K562 (cell line): ENCODE measurements around the gene BNIP2. TPM values are rescaled to one million over a fixed set of nuclear protein-coding genes. Genes with fewer than 3 reads are reported as not detected.

ENCODE experiments used
- CC2D1A ChIP-seq: fragments of 450-650 bp; IDR thresholded peaks from 2 replicates; pipeline ENCODE4 v1.6.1; 2017; ENCODE audit warnings: mild to moderate bottlenecking
- CCAR2 ChIP-seq: fragments of 200-400 bp; formaldehyde crosslinking; IDR thresholded peaks from 2 replicates; pipeline ENCODE4 v1.6.1; 2017; ENCODE audit warnings: mild to moderate bottlenecking, low read depth, low read length
- CEBPG ChIP-seq, 3 experiments: fragments of 200-800 bp in 1 of 3; sonication (Bioruptor generic) in 1 of 3; sonication (generic) in 1 of 3; formaldehyde crosslinking in 1 of 3; IDR thresholded peaks in 2 of 3; conservative IDR thresholded peaks in 1 of 3; 2 replicates each; pipeline versions ENCODE4 v1.6.1 to v1.8.0; 2016 to 2022; ENCODE audit warnings: missing compliant biosample characterization in 2 of 3, missing genetic modification characterization in 2 of 3, mild to moderate bottlenecking in 1 of 3, missing genetic modification reagents in 1 of 3
- FOSL1 ChIP-seq: fragments of 200-800 bp; sonication (Bioruptor generic); conservative IDR thresholded peaks from 2 replicates; pipeline ENCODE4 v1.6.1; 2016; ENCODE audit warnings: missing genetic modification characterization, missing compliant biosample characterization
- HEY1 ChIP-seq: fragments of 250-450 bp; sonication (Bioruptor Pico); IDR thresholded peaks from 2 replicates; pipeline ENCODE4 v1.5.0; 2020; ENCODE audit warnings: mild to moderate bottlenecking, moderate library complexity, borderline replicate concordance
- JUNB ChIP-seq: fragments of 450-650 bp; formaldehyde crosslinking; conservative IDR thresholded peaks from 2 replicates; pipeline ENCODE4 v1.4.0; 2020; ENCODE audit warnings: mild to moderate bottlenecking
- JUND ChIP-seq, 2 experiments: IDR thresholded peaks; 2 replicates in 1 of 2; 3 replicates in 1 of 2; pipeline ENCODE4 v1.6.1; 2011; ENCODE audit warnings: borderline replicate concordance in 2 of 2, low read depth in 2 of 2, low read length in 2 of 2, improper control_type of control experiment in 1 of 2, missing biosample characterization in 1 of 2, missing genetic modification characterization in 1 of 2, missing genetic modification reagents in 1 of 2
- KAT2B ChIP-seq: IDR thresholded peaks from one replicate; pipeline ENCODE4 v1.6.1; 2012; ENCODE audit warnings: low read depth, mild to moderate bottlenecking, control low read depth, inconsistent platforms, low read length, moderate library complexity
- LCOR ChIP-seq: sonication (generic); formaldehyde crosslinking; IDR thresholded peaks from 2 replicates; pipeline ENCODE4 v1.8.0; 2022; ENCODE audit warnings: mild to moderate bottlenecking, missing genetic modification reagents
- NR2C2 ChIP-seq, 2 experiments: fragments of 200-800 bp in 1 of 2; sonication (Bioruptor generic) in 1 of 2; sonication (generic) in 1 of 2; formaldehyde crosslinking in 1 of 2; IDR thresholded peaks; 2 replicates each; pipeline versions ENCODE4 v1.6.1 to v1.8.0; 2016 to 2022; ENCODE audit warnings: mild to moderate bottlenecking in 1 of 2, missing compliant biosample characterization in 1 of 2, missing genetic modification characterization in 1 of 2, missing genetic modification reagents in 1 of 2
- NRF1 ChIP-seq, 2 experiments: fragments of 450-650 bp; IDR thresholded peaks in 1 of 2; conservative IDR thresholded peaks in 1 of 2; 2 replicates each; pipeline ENCODE4 v1.6.1; 2014; ENCODE audit warnings: mild to moderate bottlenecking in 2 of 2
- POLR2AphosphoS2 ChIP-seq: IDR thresholded peaks from 2 replicates; pipeline ENCODE4 v1.6.1; 2012; ENCODE audit warnings: low read length, improper control_type of control experiment
- RBM25 ChIP-seq: fragments of 200-400 bp; formaldehyde crosslinking; IDR thresholded peaks from 2 replicates; pipeline ENCODE4 v1.6.1; 2018; ENCODE audit warnings: low read length, low read depth, moderate library complexity; ENCODE audit not compliant: severe bottlenecking
- SIN3B ChIP-seq: fragments of 450-650 bp; IDR thresholded peaks from 2 replicates; pipeline ENCODE4 v1.6.1; 2017; ENCODE audit warnings: low read depth, mild to moderate bottlenecking, moderate library complexity
- SMAD2 ChIP-seq: fragments of 150-350 bp; IDR thresholded peaks from 2 replicates; pipeline ENCODE4 v1.6.1; 2014; ENCODE audit warnings: low read depth, mild to moderate bottlenecking, low read length
- SUPT5H ChIP-seq: fragments of 450-650 bp; IDR thresholded peaks from 2 replicates; pipeline ENCODE4 v1.6.1; 2016
- TAL1 ChIP-seq: fragments of 450-650 bp; IDR thresholded peaks from 2 replicates; pipeline ENCODE4 v1.6.1; 2016; ENCODE audit warnings: mild to moderate bottlenecking
- TRIM28 ChIP-seq: fragments of 450-650 bp; IDR thresholded peaks from 2 replicates; pipeline ENCODE4 v1.6.1; 2017
- ZNF184 ChIP-seq: sonication (generic); formaldehyde crosslinking; IDR thresholded peaks from 2 replicates; pipeline ENCODE4 v1.5.0; 2020; ENCODE audit warnings: missing genetic modification reagents
- ZNF644 ChIP-seq: fragments of 200-800 bp; sonication (Bioruptor generic); IDR thresholded peaks from 2 replicates; pipeline ENCODE4 v1.6.1; 2016; ENCODE audit warnings: low read depth, missing genetic modification characterization, missing compliant biosample characterization
- polyA plus RNA-seq, 8 experiments: library from polyadenylated mRNA; depleted of rRNA in 4 of 8; stranded (reverse) in 5 of 8; unstranded in 3 of 8; fragments of >200 nt; fragmentation: Nextera tagmentation in 2 of 8; fragmentation: Illumina TruSeq in 1 of 8; extraction: Ambion mirVana in 2 of 8; extraction: Trizol in 1 of 8; gene quantifications; 2 replicates each; pipeline versions ENCODE4 v1.2.1 to v1.2.3, GENCODE V29; 2011 to 2014; ENCODE audit warnings: inconsistent platforms in 1 of 8, missing spikeins in 1 of 8
- total RNA-seq, 7 experiments: library from RNA; depleted of rRNA in 6 of 7; stranded (reverse); fragments of >200 nt in 6 of 7; fragmentation: Illumina TruSeq in 2 of 7; extraction: Trizol in 2 of 7; gene quantifications; 2 replicates each; pipeline versions ENCODE4 v1.2.1 to v1.2.3, GENCODE V29; 2011 to 2021; ENCODE audit warnings: low replicate concordance in 1 of 7
- TF ChIP-seq, protein P1 (sequence below): sonication (generic); formaldehyde crosslinking; IDR thresholded peaks from 2 replicates; pipeline ENCODE4 v1.8.1; 2022; ENCODE audit warnings: missing genetic modification reagents
- TF ChIP-seq, protein P2 (sequence below): sonication (generic); formaldehyde crosslinking; IDR thresholded peaks from 2 replicates; pipeline ENCODE4 v1.8.0; 2022; ENCODE audit warnings: mild to moderate bottlenecking, missing genetic modification reagents
- TF ChIP-seq, protein P3 (sequence below): sonication (generic); formaldehyde crosslinking; IDR thresholded peaks from 2 replicates; pipeline ENCODE4 v1.8.1; 2023; ENCODE audit warnings: mild to moderate bottlenecking, missing genetic modification reagents

BNIP2 gene
- total and polyA plus RNA-seq, 9 of the 15 experiments (the other 6 are each of a cell fraction or from before 2014, with no cell fraction given): 19.6 to 88.0 (median 52.5) TPM

DNA sequence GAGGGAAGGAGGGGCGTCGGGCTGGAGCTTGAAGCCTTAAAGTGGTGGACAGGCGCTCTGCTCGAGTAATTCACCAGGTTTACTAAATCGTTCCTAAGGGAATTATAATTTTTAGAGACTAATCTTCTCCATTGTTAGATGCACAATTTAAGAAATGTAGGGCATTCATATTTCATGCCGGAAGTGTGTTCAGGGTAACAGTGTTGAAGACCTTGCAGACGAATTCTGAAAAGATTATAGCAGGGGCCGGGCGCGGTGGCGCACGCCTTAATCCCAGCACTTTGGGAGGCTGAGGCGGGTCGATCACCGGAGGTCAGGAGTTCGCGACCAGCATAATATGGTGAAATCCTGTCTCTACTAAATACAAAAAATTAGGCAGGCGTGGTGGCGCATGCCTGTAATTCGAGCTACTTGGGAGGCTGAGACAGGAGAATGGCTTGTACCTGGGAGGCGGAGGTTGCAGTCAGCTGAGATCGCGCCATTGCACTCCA, 31.4 kb downstream of the BNIP2 start (continued):
- TF ChIP-seq, protein P1, sequence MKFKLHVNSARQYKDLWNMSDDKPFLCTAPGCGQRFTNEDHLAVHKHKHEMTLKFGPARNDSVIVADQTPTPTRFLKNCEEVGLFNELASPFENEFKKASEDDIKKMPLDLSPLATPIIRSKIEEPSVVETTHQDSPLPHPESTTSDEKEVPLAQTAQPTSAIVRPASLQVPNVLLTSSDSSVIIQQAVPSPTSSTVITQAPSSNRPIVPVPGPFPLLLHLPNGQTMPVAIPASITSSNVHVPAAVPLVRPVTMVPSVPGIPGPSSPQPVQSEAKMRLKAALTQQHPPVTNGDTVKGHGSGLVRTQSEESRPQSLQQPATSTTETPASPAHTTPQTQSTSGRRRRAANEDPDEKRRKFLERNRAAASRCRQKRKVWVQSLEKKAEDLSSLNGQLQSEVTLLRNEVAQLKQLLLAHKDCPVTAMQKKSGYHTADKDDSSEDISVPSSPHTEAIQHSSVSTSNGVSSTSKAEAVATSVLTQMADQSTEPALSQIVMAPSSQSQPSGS (CRISPR knock-in tag): no peak
- TF ChIP-seq FOSL1 (tag) (no peak), NR2C2 (CRISPR knock-in tag; IDR thresholded peaks at IDR 0.05) (no peak), NR2C2 (tag; IDR thresholded peaks at IDR 0.05) (peak; percentile 90), ZNF644 (tag) (no peak), SIN3B (no peak), ZNF184 (no peak), SMAD2 (no peak), CCAR2 (no peak), NRF1 (conservative IDR thresholded peaks at IDR 0.05 in 1 of 2, IDR thresholded peaks at IDR 0.05 in 1 of 2) (0 out of 4 replicates have a peak, but pooled peaks of 1 of the 2 experiments have one; percentile 8), SUPT5H (0 out of 2 replicates have a peak, but pooled peaks have one; percentile 20), TRIM28 (0 out of 2 replicates have a peak, but pooled peaks have one; percentile 33), RBM25 (peak; percentile 2), CC2D1A (peak; percentile 20; the same call in 1 of the 2 replicates), KAT2B (no peak), HEY1 (no peak), LCOR (CRISPR knock-in tag) (no peak), TAL1 (no peak), CEBPG (CRISPR knock-in tag; IDR thresholded peaks at IDR 0.05) (no peak), CEBPG (tag; conservative IDR thresholded peaks at IDR 0.05 in 1 of 2, IDR thresholded peaks at IDR 0.05 in 1 of 2) (no peak), POLR2AphosphoS2 (peak; percentile 8; the same call in 1 of the 2 replicates), JUNB (CRISPR knock-in tag) (no peak), JUND (IDR thresholded peaks at IDR 0.05; ENCODE audit: borderline replicate concordance, low read depth, low read length) (no peak), JUND (tag; IDR thresholded peaks at IDR 0.05; ENCODE audit: borderline replicate concordance, low read depth, low read length) (no peak)
- TF ChIP-seq, protein P2, sequence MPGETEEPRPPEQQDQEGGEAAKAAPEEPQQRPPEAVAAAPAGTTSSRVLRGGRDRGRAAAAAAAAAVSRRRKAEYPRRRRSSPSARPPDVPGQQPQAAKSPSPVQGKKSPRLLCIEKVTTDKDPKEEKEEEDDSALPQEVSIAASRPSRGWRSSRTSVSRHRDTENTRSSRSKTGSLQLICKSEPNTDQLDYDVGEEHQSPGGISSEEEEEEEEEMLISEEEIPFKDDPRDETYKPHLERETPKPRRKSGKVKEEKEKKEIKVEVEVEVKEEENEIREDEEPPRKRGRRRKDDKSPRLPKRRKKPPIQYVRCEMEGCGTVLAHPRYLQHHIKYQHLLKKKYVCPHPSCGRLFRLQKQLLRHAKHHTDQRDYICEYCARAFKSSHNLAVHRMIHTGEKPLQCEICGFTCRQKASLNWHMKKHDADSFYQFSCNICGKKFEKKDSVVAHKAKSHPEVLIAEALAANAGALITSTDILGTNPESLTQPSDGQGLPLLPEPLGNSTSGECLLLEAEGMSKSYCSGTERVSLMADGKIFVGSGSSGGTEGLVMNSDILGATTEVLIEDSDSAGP (CRISPR knock-in tag): no peak
- TF ChIP-seq, protein P3, sequence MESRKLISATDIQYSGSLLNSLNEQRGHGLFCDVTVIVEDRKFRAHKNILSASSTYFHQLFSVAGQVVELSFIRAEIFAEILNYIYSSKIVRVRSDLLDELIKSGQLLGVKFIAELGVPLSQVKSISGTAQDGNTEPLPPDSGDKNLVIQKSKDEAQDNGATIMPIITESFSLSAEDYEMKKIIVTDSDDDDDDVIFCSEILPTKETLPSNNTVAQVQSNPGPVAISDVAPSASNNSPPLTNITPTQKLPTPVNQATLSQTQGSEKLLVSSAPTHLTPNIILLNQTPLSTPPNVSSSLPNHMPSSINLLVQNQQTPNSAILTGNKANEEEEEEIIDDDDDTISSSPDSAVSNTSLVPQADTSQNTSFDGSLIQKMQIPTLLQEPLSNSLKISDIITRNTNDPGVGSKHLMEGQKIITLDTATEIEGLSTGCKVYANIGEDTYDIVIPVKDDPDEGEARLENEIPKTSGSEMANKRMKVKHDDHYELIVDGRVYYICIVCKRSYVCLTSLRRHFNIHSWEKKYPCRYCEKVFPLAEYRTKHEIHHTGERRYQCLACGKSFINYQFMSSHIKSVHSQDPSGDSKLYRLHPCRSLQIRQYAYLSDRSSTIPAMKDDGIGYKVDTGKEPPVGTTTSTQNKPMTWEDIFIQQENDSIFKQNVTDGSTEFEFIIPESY (CRISPR knock-in tag): peak; percentile 90
